ENCODE measurements around the gene HIPK2.

- no peak for TF ChIP-seq EP300 (IDR thresholded peaks at IDR 0.05; ENCODE audit: borderline replicate concordance)
- no peak for TF ChIP-seq RAD21 (IDR thresholded peaks at IDR 0.05; ENCODE audit: low read depth)
- no peak for TF ChIP-seq TEAD4 (IDR thresholded peaks at IDR 0.05)
- TF ChIP-seq TAF1 (IDR thresholded peaks at IDR 0.05; ENCODE audit: low read depth): no peak
- no peak for TF ChIP-seq EGR1 (IDR thresholded peaks at IDR 0.05)
These were observed 138.2 kb downstream of the HIPK2 start for GRCh38 chr7:139639563-139639962.
